OCI-LY7 (cell line): Measurements from ENCODE around the gene MYO9A.

Source experiments
- CTCF ChIP-seq: fragments of 200-600 bp; sonication (generic); conservative IDR thresholded peaks from 2 replicates; pipeline ENCODE4 v1.5.1; 2014; ENCODE audit warnings: mild to moderate bottlenecking, antibody characterized with exemption, low read length, moderate library complexity, mixed read lengths
- EZH2phosphoT487 ChIP-seq: fragments of 200-600 bp; sonication (generic); IDR thresholded peaks from 2 replicates; pipeline ENCODE4 v1.6.1; 2018; ENCODE audit warnings: low read depth, borderline replicate concordance, mild to moderate bottlenecking, mixed run types, antibody characterized with exemption, low read length, moderate library complexity, mixed read lengths

DNA sequence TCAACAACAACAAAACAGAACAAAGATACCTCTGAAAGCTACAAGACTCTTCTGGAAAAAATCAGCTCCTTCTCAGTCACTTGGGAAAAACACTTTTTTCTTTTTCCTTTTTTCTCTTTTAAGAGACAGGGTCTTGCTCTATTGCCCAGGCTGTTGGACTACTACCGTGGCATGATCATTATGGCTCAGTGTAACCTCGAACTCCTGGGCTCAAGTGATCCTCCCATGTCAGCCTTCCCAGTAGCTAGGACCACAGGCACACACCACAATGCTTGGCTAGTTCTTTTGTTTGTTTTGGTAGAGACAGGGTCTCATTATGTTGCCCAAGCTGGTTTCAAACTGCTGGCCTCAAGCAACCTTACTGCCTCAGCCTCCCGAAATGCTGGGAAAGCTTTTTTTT, 12.8 kb downstream of the MYO9A start:
- TF ChIP-seq CTCF (no peak), EZH2phosphoT487 (no peak)
